Keratinocyte (primary cell): Measurements from ENCODE around the gene NIBAN1. TPM values are rescaled to one million over a fixed set of nuclear protein-coding genes. Genes with fewer than 3 reads are reported as not detected.
A peak's percentile ranks its signal among the peaks of the same experiment; 100 is the strongest.

Source experiments
- DNase-seq: peaks from one replicate; pipeline ENCODE4 v3.0.0-alpha.2; 2011; ENCODE audit warnings: low read depth, missing footprints, low spot score
- FAIRE-seq: peaks from 2 replicates; lab custom pipeline; 2011; peaks lifted over from hg19 to GRCh38; lab: Jason Lieb, UNC
- H2AFZ ChIP-seq: 2 replicates; pipeline ENCODE4 v1.6.0; 2012; ENCODE audit warnings: low read length, control low read depth, inconsistent platforms; ENCODE audit not compliant: control insufficient read depth
- H3K27ac ChIP-seq: 2 replicates; pipeline ENCODE4 v1.5.1; 2011; ENCODE audit warnings: low read length; ENCODE audit not compliant: control insufficient read depth, insufficient read depth
- H3K27me3 ChIP-seq: 3 replicates; pipeline ENCODE4 v1.6.0; 2011; ENCODE audit warnings: low read length; ENCODE audit not compliant: control insufficient read depth, insufficient read depth; ENCODE audit errors: extremely low read depth
- H3K36me3 ChIP-seq, 2 experiments: 2 replicates in 1 of 2; 3 replicates in 1 of 2; pipeline ENCODE4 v1.5.1; 2011; ENCODE audit warnings: low read length in 2 of 2, mild to moderate bottlenecking in 1 of 2; ENCODE audit not compliant: control insufficient read depth in 2 of 2, insufficient read depth in 2 of 2; ENCODE audit errors: extremely low read depth in 1 of 2
- H3K4me1 ChIP-seq: 3 replicates; pipeline ENCODE4 v1.5.1; 2011; ENCODE audit warnings: low read length; ENCODE audit not compliant: control insufficient read depth, insufficient read depth; ENCODE audit errors: extremely low read depth
- H3K4me2 ChIP-seq: 3 replicates; pipeline ENCODE4 v1.6.0; 2011; ENCODE audit warnings: low read depth, low read length; ENCODE audit not compliant: control insufficient read depth, insufficient read depth; ENCODE audit errors: extremely low read depth
- H3K4me3 ChIP-seq, 3 experiments: fragments of 200-600 bp in 1 of 3; sonication (generic) in 1 of 3; 2 replicates in 2 of 3; 3 replicates in 1 of 3; pipeline ENCODE4 v1.5.1; 2011 to 2016; ENCODE audit warnings: low read length in 3 of 3, mild to moderate bottlenecking in 3 of 3, control low read depth in 2 of 3, inconsistent platforms in 1 of 3, low read depth in 1 of 3, mixed read lengths in 1 of 3, mixed run types in 1 of 3, moderate library complexity in 1 of 3; ENCODE audit not compliant: control insufficient read depth in 2 of 3, insufficient read depth in 2 of 3; ENCODE audit errors: extremely low read depth in 1 of 3
- H3K79me2 ChIP-seq: 2 replicates; pipeline ENCODE4 v1.6.0; 2012; ENCODE audit warnings: low read length; ENCODE audit not compliant: control insufficient read depth, insufficient read depth
- H3K9ac ChIP-seq: 3 replicates; pipeline ENCODE4 v1.6.0; 2011; ENCODE audit warnings: low read length; ENCODE audit not compliant: control insufficient read depth, insufficient read depth; ENCODE audit errors: extremely low read depth
- H3K9me1 ChIP-seq: 3 replicates; pipeline ENCODE4 v1.6.0; 2011; ENCODE audit warnings: low read length; ENCODE audit not compliant: control insufficient read depth, insufficient read depth; ENCODE audit errors: extremely low read depth
- H3K9me3 ChIP-seq: 2 replicates; pipeline ENCODE4 v1.5.1; 2012; ENCODE audit warnings: low read depth, low read length; ENCODE audit not compliant: control insufficient read depth
- H4K20me1 ChIP-seq: 3 replicates; pipeline ENCODE4 v1.6.0; 2011; ENCODE audit warnings: low read length; ENCODE audit not compliant: control insufficient read depth, insufficient read depth; ENCODE audit errors: extremely low read depth
- EZH2 ChIP-seq: IDR thresholded peaks from one replicate; pipeline ENCODE4 v1.6.1; 2012; ENCODE audit warnings: inconsistent platforms, mild to moderate bottlenecking, low read length, moderate library complexity
- dilution Hi-C: fragments of 300-500 bp; cut with MboI; formaldehyde crosslinking; loops from one replicate; pipeline ENCODE4 v1.7.0; 2020; ENCODE audit warnings: low sequenced_read_pairs; ENCODE audit not compliant: extremely low pct_ligation_motif_present
- polyA plus RNA-seq, 5 experiments: library from polyadenylated mRNA; depleted of rRNA in 3 of 5; stranded (reverse) in 3 of 5; stranded (forward) in 1 of 5; unstranded in 1 of 5; fragments of >200 nt; gene quantifications; 1 replicate in 1 of 5; 2 replicates in 3 of 5; 3 replicates in 1 of 5; pipeline versions ENCODE4 v1.2.1 to v1.2.3, GENCODE V29; 2011 to 2012; ENCODE audit warnings: missing spikeins in 2 of 5, low read depth in 1 of 5, low replicate concordance in 1 of 5
- TF ChIP-seq, protein P1 (sequence below), 3 experiments: IDR thresholded peaks in 1 of 3; conservative IDR thresholded peaks in 1 of 3; optimal IDR thresholded peaks in 1 of 3; 2 replicates in 2 of 3; 3 replicates in 1 of 3; pipeline versions ENCODE3 to v1.5.1; 2011; ENCODE audit warnings: low read length in 3 of 3, mild to moderate bottlenecking in 3 of 3, moderate library complexity in 2 of 3, control low read depth in 1 of 3, inconsistent platforms in 1 of 3; ENCODE audit not compliant: insufficient read depth in 2 of 3; ENCODE audit errors: extremely low read depth in 1 of 3

The NIBAN1 gene
- polyA plus RNA-seq, 1 donor (not counting 4 experiments of a cell fraction or from before 2014, with no cell fraction given) = 10.6 TPM

DNA sequence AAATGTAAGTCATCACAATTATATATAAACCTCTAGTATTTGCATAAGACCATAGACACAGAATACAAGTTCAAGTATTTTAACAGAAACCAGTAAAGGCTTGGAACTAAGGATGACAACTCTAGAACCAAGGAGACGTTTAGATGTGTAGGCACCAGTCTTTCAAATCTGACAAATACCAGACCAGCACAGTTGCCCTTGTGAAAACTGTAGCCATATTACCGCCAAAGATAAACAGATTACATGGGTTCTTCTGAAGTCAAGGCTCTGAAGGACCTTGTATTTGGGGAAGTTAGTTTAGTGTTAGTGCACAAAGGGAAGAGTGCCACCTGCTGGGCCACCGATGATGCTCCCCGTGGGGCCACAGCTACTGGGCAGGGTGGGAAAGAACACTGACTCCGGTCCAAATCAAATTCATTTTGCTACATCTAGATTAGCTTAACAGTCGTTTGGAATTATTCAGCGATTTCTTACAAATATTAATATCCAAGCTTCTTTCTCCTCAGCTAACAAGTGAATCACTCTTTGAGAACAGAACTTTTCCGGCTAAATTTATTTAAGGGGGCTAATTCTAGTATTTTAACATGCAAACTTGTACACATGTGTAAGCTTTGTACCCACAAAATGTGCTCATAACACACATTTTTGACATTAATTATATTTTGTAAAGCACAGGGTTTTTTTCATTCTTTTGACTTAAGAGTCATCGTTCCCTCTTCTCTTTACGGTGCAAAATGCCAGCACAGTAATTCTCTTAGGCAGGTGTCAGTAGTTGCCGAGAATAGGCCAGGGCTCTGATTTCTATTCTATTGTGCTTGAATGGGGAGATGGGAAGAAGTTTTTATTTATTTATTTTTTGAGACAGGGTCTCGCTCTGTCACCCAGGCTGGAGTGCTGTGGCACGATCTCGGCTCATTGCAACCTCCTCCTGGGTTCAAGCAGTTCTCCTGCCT is 8.0 kb upstream of the NIBAN1 start:
- Histone ChIP-seq H4K20me1 (no peaks in the 10 kb centered on the region), H3K9me3 (no peaks in the 10 kb centered on the region), H3K4me1 (no peaks in the 10 kb centered on the region), H3K4me2 (no peak overlapping the region), H3K27ac (no peak overlapping the region), H3K4me3 (no peak overlapping the region), H3K9ac (no peak overlapping the region), H3K79me2 (no peaks in the 10 kb centered on the region), H2AFZ (no peak overlapping the region), H3K36me3 (no peaks in the 10 kb centered on the region), H3K9me1 (no peaks in the 10 kb centered on the region), H3K27me3 (no peaks in the 10 kb centered on the region)
- FAIRE-seq (peak; percentile 90), DNase-seq (no peak)
- dilution Hi-C loops = no loop called here
- no peak for TF ChIP-seq EZH2
- TF ChIP-seq, protein P1, sequence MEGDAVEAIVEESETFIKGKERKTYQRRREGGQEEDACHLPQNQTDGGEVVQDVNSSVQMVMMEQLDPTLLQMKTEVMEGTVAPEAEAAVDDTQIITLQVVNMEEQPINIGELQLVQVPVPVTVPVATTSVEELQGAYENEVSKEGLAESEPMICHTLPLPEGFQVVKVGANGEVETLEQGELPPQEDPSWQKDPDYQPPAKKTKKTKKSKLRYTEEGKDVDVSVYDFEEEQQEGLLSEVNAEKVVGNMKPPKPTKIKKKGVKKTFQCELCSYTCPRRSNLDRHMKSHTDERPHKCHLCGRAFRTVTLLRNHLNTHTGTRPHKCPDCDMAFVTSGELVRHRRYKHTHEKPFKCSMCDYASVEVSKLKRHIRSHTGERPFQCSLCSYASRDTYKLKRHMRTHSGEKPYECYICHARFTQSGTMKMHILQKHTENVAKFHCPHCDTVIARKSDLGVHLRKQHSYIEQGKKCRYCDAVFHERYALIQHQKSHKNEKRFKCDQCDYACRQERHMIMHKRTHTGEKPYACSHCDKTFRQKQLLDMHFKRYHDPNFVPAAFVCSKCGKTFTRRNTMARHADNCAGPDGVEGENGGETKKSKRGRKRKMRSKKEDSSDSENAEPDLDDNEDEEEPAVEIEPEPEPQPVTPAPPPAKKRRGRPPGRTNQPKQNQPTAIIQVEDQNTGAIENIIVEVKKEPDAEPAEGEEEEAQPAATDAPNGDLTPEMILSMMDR (optimal IDR thresholded peaks at IDR 0.05 in 1 of 3, IDR thresholded peaks at IDR 0.05 in 1 of 3, conservative IDR thresholded peaks at IDR 0.05 in 1 of 3; ENCODE audit: extremely low read depth in 1 of 3, insufficient read depth in 2 of 3, low read length in 3 of 3) = peak; percentile 90 to 98 (median 91)

DNA sequence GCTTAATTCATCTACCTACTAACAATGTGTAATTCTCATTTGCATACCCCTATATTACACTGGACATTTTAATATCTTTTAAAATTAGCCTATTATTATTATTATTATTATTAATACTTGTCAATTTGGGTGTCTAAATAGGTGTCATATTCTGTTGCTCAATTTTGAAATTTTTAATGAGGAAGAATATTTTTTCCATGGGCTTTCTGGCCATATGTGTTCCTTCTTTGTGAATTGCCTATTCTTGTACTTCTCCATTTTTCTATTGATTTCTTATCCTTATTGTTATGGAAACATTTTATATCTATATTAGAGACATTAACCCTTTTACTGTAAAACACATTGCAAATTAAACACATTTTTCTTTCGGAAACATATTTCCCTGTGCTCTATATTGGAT is 6.4 kb upstream of the NIBAN1 start:
- Histone ChIP-seq H2AFZ (no peak overlapping the region), H3K4me3 (no peak overlapping the region), H3K9ac (no peak overlapping the region), H3K9me1 (no peaks in the 10 kb centered on the region), H3K27me3 (no peaks in the 10 kb centered on the region), H3K9me3 (no peaks in the 10 kb centered on the region), H3K4me2 (no peak overlapping the region), H4K20me1 (no peaks in the 10 kb centered on the region), H3K27ac (no peak overlapping the region), H3K4me1 (no peaks in the 10 kb centered on the region), H3K79me2 (no peaks in the 10 kb centered on the region), H3K36me3 (no peaks in the 10 kb centered on the region)
- FAIRE-seq (no peak), DNase-seq (no peak)
- dilution Hi-C loops = no loop called here
- TF ChIP-seq, protein P1 (optimal IDR thresholded peaks at IDR 0.05 in 1 of 3, IDR thresholded peaks at IDR 0.05 in 1 of 3, conservative IDR thresholded peaks at IDR 0.05 in 1 of 3; ENCODE audit: extremely low read depth in 1 of 3, insufficient read depth in 2 of 3, low read length in 3 of 3) = no peak
- no peak for TF ChIP-seq EZH2
